IMR-90 (cell line): ENCODE results near the gene PARD3.

Source experiments
- CEBPB ChIP-seq: IDR thresholded peaks from 2 replicates; pipeline ENCODE4 v1.6.1; 2012; ENCODE audit warnings: low read depth, low read length, improper control_type of control experiment
- FOS ChIP-seq: fragments of 150-350 bp; IDR thresholded peaks from 2 replicates; pipeline ENCODE4 v1.6.1; 2016; ENCODE audit warnings: low read depth, low read length
- MXI1 ChIP-seq: IDR thresholded peaks from 2 replicates; pipeline ENCODE4 v1.6.1; 2012; ENCODE audit warnings: low read depth, mild to moderate bottlenecking, low read length, moderate library complexity, borderline replicate concordance
- POLR2A ChIP-seq: IDR thresholded peaks from 2 replicates; pipeline ENCODE4 v1.6.1; 2012; ENCODE audit warnings: mild to moderate bottlenecking, low read depth, low read length
- RAD21 ChIP-seq: IDR thresholded peaks from 2 replicates; pipeline ENCODE4 v1.6.1; 2012; ENCODE audit warnings: low read length, improper control_type of control experiment
- RCOR1 ChIP-seq: IDR thresholded peaks from 2 replicates; pipeline ENCODE4 v1.6.1; 2012; ENCODE audit warnings: mild to moderate bottlenecking, low read length, improper control_type of control experiment; ENCODE audit not compliant: insufficient replicate concordance
- RFX5 ChIP-seq: IDR thresholded peaks from 2 replicates; pipeline ENCODE4 v1.8.0; 2012; ENCODE audit warnings: low read depth, mild to moderate bottlenecking, low read length, moderate library complexity
- SMC3 ChIP-seq: fragments of 150-350 bp; IDR thresholded peaks from 2 replicates; pipeline ENCODE4 v1.6.1; 2016; ENCODE audit warnings: low read depth, mild to moderate bottlenecking, antibody characterized with exemption, low read length, moderate library complexity
- TF ChIP-seq, protein P1 (sequence below): conservative IDR thresholded peaks from 2 replicates; pipeline ENCODE4 v1.5.1; 2012; ENCODE audit warnings: mild to moderate bottlenecking, low read depth, low read length, improper control_type of control experiment
- TF ChIP-seq, protein P2 (sequence below): fragments of 150-350 bp; IDR thresholded peaks from 2 replicates; pipeline ENCODE4 v1.6.1; 2016; ENCODE audit warnings: low read depth, mild to moderate bottlenecking, low read length, moderate library complexity, borderline replicate concordance

DNA sequence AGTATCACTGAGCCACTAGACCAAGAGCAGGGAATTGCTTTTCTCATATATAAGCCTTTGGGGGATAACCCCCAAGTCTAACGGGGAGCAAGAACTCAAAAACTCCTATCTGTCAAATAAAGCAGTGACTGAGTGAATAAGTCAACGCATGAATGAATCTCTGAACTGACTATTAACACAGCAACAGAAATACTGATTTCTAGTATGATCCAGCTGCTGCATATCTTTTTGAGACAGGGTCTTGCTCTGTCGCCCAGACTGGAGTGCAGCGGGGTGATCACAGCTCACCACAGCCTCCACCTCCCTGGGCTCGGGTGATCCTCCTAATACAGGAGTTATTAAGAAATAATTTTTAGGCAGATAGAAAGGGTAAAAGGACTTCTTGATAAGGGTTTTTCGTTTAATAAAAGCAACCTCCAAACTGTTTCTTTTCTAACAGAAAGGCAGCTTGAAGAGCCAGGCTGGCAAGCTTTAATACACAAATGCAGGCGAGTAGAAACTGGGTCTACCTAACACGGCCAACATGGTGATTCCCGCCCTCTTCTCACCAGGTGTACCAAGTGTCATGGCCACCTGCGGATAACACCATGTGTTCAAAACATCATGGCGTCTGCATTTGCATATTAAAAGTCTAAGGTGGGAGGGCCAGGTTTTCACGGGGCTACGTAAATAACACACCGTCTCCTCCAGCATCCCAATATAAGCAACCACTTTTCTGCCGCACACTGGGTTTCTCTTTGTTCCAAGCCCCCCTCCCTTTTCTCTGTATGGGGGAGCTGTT is 631.9 kb downstream of the PARD3 start:
- TF ChIP-seq, protein P1, sequence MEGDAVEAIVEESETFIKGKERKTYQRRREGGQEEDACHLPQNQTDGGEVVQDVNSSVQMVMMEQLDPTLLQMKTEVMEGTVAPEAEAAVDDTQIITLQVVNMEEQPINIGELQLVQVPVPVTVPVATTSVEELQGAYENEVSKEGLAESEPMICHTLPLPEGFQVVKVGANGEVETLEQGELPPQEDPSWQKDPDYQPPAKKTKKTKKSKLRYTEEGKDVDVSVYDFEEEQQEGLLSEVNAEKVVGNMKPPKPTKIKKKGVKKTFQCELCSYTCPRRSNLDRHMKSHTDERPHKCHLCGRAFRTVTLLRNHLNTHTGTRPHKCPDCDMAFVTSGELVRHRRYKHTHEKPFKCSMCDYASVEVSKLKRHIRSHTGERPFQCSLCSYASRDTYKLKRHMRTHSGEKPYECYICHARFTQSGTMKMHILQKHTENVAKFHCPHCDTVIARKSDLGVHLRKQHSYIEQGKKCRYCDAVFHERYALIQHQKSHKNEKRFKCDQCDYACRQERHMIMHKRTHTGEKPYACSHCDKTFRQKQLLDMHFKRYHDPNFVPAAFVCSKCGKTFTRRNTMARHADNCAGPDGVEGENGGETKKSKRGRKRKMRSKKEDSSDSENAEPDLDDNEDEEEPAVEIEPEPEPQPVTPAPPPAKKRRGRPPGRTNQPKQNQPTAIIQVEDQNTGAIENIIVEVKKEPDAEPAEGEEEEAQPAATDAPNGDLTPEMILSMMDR = no peak
- TF ChIP-seq POLR2A (no peak), RFX5 (no peak), MXI1 (no peak), RCOR1 (no peak), CEBPB (no peak), FOS (no peak), SMC3 (no peak), RAD21 (no peak)
- TF ChIP-seq, protein P2, sequence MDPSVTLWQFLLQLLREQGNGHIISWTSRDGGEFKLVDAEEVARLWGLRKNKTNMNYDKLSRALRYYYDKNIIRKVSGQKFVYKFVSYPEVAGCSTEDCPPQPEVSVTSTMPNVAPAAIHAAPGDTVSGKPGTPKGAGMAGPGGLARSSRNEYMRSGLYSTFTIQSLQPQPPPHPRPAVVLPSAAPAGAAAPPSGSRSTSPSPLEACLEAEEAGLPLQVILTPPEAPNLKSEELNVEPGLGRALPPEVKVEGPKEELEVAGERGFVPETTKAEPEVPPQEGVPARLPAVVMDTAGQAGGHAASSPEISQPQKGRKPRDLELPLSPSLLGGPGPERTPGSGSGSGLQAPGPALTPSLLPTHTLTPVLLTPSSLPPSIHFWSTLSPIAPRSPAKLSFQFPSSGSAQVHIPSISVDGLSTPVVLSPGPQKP = no peak
